Calu3 (cell line): Measurements from ENCODE around the gene NDFIP2. TPM values are rescaled to one million over a fixed set of nuclear protein-coding genes. Genes with fewer than 3 reads are reported as not detected.

Experiments used
- BruUV-seq: library from RNA; stranded (reverse); fragments of 400-500 nt; replicated peaks from 2 replicates; lab custom pipeline; 2021; lab: Mats Ljungman, UMichigan
- CTCF ChIA-PET: fragments of 300-600 bp; sonication (Branson Sonifier 250); formaldehyde crosslinking; loops from one replicate; lab custom pipeline; 2022; ENCODE audit warnings: antibody characterized with exemption; lab: Charles Lee
- DNase-seq: peaks from one replicate; pipeline ENCODE4 v3.0.0; 2022
- H3K27ac Mint-ChIP-seq: one replicate; pipeline ENCODE4 v1.8.0; 2022; ENCODE audit warnings: mixed read lengths; ENCODE audit not compliant: unreplicated experiment
- H3K27me3 Mint-ChIP-seq: one replicate; pipeline ENCODE4 v1.8.0; 2022; ENCODE audit warnings: mixed read lengths; ENCODE audit not compliant: unreplicated experiment
- H3K36me3 Mint-ChIP-seq: one replicate; pipeline ENCODE4 v1.8.0; 2022; ENCODE audit warnings: mild to moderate bottlenecking, moderate library complexity, mixed read lengths; ENCODE audit not compliant: insufficient read depth, unreplicated experiment
- H3K4me1 Mint-ChIP-seq: one replicate; pipeline ENCODE4 v1.8.0; 2022; ENCODE audit warnings: mild to moderate bottlenecking, low read depth, mixed read lengths; ENCODE audit not compliant: unreplicated experiment
- H3K4me3 Mint-ChIP-seq: one replicate; pipeline ENCODE4 v1.8.0; 2022; ENCODE audit warnings: mild to moderate bottlenecking, low read depth, moderate library complexity, mixed read lengths; ENCODE audit not compliant: unreplicated experiment
- H3K9me3 Mint-ChIP-seq: one replicate; pipeline ENCODE4 v1.8.0; 2022; ENCODE audit warnings: low read depth, mixed read lengths; ENCODE audit not compliant: unreplicated experiment
- intact Hi-C: fragments of 100-400 bp; cut with micrococcal nuclease; formaldehyde crosslinking; loops from one replicate; pipeline ENCODE4 v1.10.0; 2022; ENCODE audit not compliant: unreplicated experiment
- total RNA-seq: library from RNA; stranded (reverse); gene quantifications from 2 replicates; pipeline ENCODE4 v1.2.3, GENCODE V29; 2022
- TF ChIP-seq, protein P1 (sequence below): fragments of 200-600 bp; IDR thresholded peaks from one replicate; pipeline ENCODE4 v1.8.0; 2022; ENCODE audit warnings: antibody characterized with exemption; ENCODE audit not compliant: unreplicated experiment

The NDFIP2 gene
- total RNA-seq, 1 experiment from 2014 or later: 26.7 TPM

GRCh38 chr13:79492313-79492798 lies 11.4 kb downstream of the NDFIP2 start:
- H3K36me3 Mint-ChIP-seq: no peaks in the 10 kb centered on the region

GRCh38 chr13:79492918-79493594 lies 12.1 kb downstream of the NDFIP2 start:
- H3K27ac Mint-ChIP-seq: peak overlapping the region; percentile 35
- H3K27me3 Mint-ChIP-seq: no peaks in the 10 kb centered on the region
- TF ChIP-seq, protein P1, sequence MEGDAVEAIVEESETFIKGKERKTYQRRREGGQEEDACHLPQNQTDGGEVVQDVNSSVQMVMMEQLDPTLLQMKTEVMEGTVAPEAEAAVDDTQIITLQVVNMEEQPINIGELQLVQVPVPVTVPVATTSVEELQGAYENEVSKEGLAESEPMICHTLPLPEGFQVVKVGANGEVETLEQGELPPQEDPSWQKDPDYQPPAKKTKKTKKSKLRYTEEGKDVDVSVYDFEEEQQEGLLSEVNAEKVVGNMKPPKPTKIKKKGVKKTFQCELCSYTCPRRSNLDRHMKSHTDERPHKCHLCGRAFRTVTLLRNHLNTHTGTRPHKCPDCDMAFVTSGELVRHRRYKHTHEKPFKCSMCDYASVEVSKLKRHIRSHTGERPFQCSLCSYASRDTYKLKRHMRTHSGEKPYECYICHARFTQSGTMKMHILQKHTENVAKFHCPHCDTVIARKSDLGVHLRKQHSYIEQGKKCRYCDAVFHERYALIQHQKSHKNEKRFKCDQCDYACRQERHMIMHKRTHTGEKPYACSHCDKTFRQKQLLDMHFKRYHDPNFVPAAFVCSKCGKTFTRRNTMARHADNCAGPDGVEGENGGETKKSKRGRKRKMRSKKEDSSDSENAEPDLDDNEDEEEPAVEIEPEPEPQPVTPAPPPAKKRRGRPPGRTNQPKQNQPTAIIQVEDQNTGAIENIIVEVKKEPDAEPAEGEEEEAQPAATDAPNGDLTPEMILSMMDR: no peak
- H3K9me3 Mint-ChIP-seq: no peaks in the 10 kb centered on the region
- H3K4me3 Mint-ChIP-seq: no peak overlapping the region
- H3K36me3 Mint-ChIP-seq: no peaks in the 10 kb centered on the region
- CTCF ChIA-PET: no interaction called here
- intact Hi-C loops: no loop called here
- BruUV-seq: no TSS peak
- H3K4me1 Mint-ChIP-seq: peaks cover 20% of the 10 kb centered on the region
- no peak for DNase-seq

More at GRCh38 chr13:79492313-79492798, 11.4 kb downstream of the NDFIP2 start:
- DNase-seq: no peak
- Mint-ChIP-seq H3K27me3 (no peaks in the 10 kb centered on the region), H3K4me1 (peaks cover 20% of the 10 kb centered on the region), H3K27ac (peak overlapping the region; percentile 35), H3K9me3 (no peaks in the 10 kb centered on the region), H3K4me3 (no peak overlapping the region)
- intact Hi-C loops: no loop called here
- no TSS peak for BruUV-seq
- CTCF ChIA-PET: no interaction called here
- TF ChIP-seq, protein P1: no peak

DNA sequence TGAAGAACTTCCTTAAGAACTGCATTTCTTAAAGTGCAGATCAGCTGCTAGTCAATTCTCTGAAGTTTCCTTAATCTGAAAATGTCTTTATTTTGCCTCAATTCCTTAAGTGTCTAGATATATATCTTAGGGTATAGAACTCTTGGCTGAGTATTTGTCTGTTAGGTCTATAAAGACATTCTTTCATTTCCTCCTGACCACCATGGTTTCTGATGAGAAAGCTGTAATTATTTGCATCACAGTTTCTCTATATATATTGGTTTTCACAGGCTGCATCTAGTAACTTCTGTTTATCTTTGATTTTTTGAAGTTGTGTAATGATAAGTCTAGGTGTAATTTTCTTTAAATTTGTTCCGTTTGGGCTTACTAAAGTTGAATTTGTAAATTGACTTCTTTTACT lies 15.2 kb downstream of the NDFIP2 start:
- no peak for DNase-seq
- no peaks in the 10 kb centered on the region for H3K9me3 Mint-ChIP-seq
- CTCF ChIA-PET: no interaction called here
- H3K36me3 Mint-ChIP-seq: no peaks in the 10 kb centered on the region
- no peak overlapping the region for H3K4me3 Mint-ChIP-seq
- intact Hi-C loops: no loop called here
- no peaks in the 10 kb centered on the region for H3K27me3 Mint-ChIP-seq
- TF ChIP-seq, protein P1: no peak
- peaks cover 15% of the 10 kb centered on the region for H3K4me1 Mint-ChIP-seq
- BruUV-seq: no TSS peak
- H3K27ac Mint-ChIP-seq: no peak overlapping the region

- Mint-ChIP-seq H3K27ac (no peak overlapping the region), H3K4me1 (peaks cover 10% of the 10 kb centered on the region), H3K36me3 (no peaks in the 10 kb centered on the region), H3K27me3 (no peaks in the 10 kb centered on the region), H3K4me3 (no peak overlapping the region), H3K9me3 (no peaks in the 10 kb centered on the region)
- DNase-seq: no peak
- BruUV-seq: no TSS peak
- intact Hi-C loops: no loop called here
- TF ChIP-seq, protein P1: no peak
- CTCF ChIA-PET: no interaction called here
These were observed 16.1 kb downstream of the NDFIP2 start for GRCh38 chr13:79497064-79497463.
